ENCODE measurements around the gene MTCL1. TPM values are rescaled to one million over a fixed set of nuclear protein-coding genes. Genes with fewer than 3 reads are reported as not detected.
A peak's percentile ranks its signal among the peaks of the same experiment; 100 is the strongest.

MTCL1 gene
- total RNA-seq, 1 experiment from 2014 or later = 22.7 TPM

DNA sequence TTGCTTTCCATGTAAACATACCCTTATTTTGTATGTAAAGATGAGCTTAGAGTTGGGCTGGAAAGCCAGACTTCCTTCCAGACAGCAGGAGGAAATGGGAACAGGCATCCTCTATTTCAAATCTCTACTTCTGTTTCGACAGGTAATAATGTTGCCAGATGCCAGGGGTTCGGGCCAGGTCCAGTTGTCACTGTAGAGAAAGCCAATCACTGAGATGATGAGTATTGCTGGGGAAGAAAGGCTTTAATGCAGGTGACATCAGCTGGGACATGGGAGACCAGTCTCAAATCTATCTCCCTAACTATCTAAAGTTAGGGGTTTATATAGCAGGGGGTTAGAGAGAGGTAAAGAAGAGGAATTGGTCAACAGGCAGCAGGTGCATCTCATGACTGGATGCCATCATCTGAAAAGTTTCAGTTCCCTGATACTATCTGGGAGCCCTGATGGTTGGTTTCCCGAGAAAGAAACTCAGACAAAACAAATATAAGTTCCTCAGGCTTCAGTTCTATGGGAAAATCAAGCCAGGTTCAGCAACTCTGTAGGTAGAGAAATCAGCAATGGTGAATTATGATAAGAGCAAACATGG is 9.3 kb upstream of the MTCL1 start:
- no peak overlapping the region for H3K9ac ChIP-seq (ENCODE audit: low read length)
- POLR2A ChIA-PET = no interaction called here
- TF ChIP-seq, protein P1, sequence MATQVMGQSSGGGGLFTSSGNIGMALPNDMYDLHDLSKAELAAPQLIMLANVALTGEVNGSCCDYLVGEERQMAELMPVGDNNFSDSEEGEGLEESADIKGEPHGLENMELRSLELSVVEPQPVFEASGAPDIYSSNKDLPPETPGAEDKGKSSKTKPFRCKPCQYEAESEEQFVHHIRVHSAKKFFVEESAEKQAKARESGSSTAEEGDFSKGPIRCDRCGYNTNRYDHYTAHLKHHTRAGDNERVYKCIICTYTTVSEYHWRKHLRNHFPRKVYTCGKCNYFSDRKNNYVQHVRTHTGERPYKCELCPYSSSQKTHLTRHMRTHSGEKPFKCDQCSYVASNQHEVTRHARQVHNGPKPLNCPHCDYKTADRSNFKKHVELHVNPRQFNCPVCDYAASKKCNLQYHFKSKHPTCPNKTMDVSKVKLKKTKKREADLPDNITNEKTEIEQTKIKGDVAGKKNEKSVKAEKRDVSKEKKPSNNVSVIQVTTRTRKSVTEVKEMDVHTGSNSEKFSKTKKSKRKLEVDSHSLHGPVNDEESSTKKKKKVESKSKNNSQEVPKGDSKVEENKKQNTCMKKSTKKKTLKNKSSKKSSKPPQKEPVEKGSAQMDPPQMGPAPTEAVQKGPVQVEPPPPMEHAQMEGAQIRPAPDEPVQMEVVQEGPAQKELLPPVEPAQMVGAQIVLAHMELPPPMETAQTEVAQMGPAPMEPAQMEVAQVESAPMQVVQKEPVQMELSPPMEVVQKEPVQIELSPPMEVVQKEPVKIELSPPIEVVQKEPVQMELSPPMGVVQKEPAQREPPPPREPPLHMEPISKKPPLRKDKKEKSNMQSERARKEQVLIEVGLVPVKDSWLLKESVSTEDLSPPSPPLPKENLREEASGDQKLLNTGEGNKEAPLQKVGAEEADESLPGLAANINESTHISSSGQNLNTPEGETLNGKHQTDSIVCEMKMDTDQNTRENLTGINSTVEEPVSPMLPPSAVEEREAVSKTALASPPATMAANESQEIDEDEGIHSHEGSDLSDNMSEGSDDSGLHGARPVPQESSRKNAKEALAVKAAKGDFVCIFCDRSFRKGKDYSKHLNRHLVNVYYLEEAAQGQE (IDR thresholded peaks at IDR 0.05; ENCODE audit: low read depth) = no peak
- TF ChIP-seq EGR1 (IDR thresholded peaks at IDR 0.05; ENCODE audit: low read depth) (no peak), CBX3 (IDR thresholded peaks at IDR 0.05; ENCODE audit: low read depth) (no peak), POLR2A (IDR thresholded peaks at IDR 0.05; ENCODE audit: borderline replicate concordance, extremely low read depth, insufficient read depth, insufficient read length) (no peak), SRF (IDR thresholded peaks at IDR 0.05; ENCODE audit: low read depth) (no peak), JUND (IDR thresholded peaks at IDR 0.05) (no peak), EZH2 (IDR thresholded peaks at IDR 0.05) (no peak), CEBPB (IDR thresholded peaks at IDR 0.05; ENCODE audit: low read depth) (no peak), POLR2AphosphoS5 (IDR thresholded peaks at IDR 0.05; ENCODE audit: low read depth, low read length) (no peak), FOSL1 (IDR thresholded peaks at IDR 0.05; ENCODE audit: low read depth) (no peak), SP1 (IDR thresholded peaks at IDR 0.05; ENCODE audit: low read depth) (no peak), ZNF274 (IDR thresholded peaks at IDR 0.05; ENCODE audit: low read depth, low read length) (no peak), SIN3A (IDR thresholded peaks at IDR 0.05; ENCODE audit: low read depth) (no peak), YY1 (IDR thresholded peaks at IDR 0.05; ENCODE audit: extremely low read depth, insufficient replicate concordance, low read depth, low read length) (no peak), ZFX (IDR thresholded peaks at IDR 0.05) (no peak)
- TF ChIP-seq, protein P2, sequence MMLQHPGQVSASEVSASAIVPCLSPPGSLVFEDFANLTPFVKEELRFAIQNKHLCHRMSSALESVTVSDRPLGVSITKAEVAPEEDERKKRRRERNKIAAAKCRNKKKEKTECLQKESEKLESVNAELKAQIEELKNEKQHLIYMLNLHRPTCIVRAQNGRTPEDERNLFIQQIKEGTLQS (IDR thresholded peaks at IDR 0.05) = no peak
- TF ChIP-seq, protein P3, sequence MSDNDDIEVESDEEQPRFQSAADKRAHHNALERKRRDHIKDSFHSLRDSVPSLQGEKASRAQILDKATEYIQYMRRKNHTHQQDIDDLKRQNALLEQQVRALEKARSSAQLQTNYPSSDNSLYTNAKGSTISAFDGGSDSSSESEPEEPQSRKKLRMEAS (IDR thresholded peaks at IDR 0.05) = no peak
- TF ChIP-seq, protein P4, sequence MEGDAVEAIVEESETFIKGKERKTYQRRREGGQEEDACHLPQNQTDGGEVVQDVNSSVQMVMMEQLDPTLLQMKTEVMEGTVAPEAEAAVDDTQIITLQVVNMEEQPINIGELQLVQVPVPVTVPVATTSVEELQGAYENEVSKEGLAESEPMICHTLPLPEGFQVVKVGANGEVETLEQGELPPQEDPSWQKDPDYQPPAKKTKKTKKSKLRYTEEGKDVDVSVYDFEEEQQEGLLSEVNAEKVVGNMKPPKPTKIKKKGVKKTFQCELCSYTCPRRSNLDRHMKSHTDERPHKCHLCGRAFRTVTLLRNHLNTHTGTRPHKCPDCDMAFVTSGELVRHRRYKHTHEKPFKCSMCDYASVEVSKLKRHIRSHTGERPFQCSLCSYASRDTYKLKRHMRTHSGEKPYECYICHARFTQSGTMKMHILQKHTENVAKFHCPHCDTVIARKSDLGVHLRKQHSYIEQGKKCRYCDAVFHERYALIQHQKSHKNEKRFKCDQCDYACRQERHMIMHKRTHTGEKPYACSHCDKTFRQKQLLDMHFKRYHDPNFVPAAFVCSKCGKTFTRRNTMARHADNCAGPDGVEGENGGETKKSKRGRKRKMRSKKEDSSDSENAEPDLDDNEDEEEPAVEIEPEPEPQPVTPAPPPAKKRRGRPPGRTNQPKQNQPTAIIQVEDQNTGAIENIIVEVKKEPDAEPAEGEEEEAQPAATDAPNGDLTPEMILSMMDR (IDR thresholded peaks at IDR 0.05 in 2 of 3, conservative IDR thresholded peaks at IDR 0.05 in 1 of 3; ENCODE audit: borderline replicate concordance in 1 of 3, insufficient read depth in 1 of 3, low read depth in 2 of 3, low read length in 2 of 3) = no peak
- TF ChIP-seq, protein P5, sequence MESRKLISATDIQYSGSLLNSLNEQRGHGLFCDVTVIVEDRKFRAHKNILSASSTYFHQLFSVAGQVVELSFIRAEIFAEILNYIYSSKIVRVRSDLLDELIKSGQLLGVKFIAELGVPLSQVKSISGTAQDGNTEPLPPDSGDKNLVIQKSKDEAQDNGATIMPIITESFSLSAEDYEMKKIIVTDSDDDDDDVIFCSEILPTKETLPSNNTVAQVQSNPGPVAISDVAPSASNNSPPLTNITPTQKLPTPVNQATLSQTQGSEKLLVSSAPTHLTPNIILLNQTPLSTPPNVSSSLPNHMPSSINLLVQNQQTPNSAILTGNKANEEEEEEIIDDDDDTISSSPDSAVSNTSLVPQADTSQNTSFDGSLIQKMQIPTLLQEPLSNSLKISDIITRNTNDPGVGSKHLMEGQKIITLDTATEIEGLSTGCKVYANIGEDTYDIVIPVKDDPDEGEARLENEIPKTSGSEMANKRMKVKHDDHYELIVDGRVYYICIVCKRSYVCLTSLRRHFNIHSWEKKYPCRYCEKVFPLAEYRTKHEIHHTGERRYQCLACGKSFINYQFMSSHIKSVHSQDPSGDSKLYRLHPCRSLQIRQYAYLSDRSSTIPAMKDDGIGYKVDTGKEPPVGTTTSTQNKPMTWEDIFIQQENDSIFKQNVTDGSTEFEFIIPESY (IDR thresholded peaks at IDR 0.05; ENCODE audit: extremely low read depth, insufficient replicate concordance, low read length) = no peak
- no peaks in the 10 kb centered on the region for H3K79me2 ChIP-seq (ENCODE audit: insufficient read depth, low read length)
- no peaks in the 10 kb centered on the region for H3K9me3 ChIP-seq (ENCODE audit: control insufficient read depth in 1 of 2, insufficient read depth in 1 of 2, low read depth in 1 of 2, low read length in 2 of 2)
- no peak overlapping the region for H3K4me2 ChIP-seq (ENCODE audit: low read length)
- intact Hi-C loops (cut with micrococcal nuclease) = loop anchor here (1.0 to 10.0 kb wide), 3 partner anchors 99 to 361 kb away; no protein-coding TSS in a partner anchor
- ATAC-seq = no peak
- RAD21 ChIA-PET (ENCODE audit: low non-redundant PET in 1 of 2, low total read pairs in 2 of 2, uncharacterized antibody in 2 of 2, unreplicated experiment in 2 of 2) = no interaction called here
- no peak for DNase-seq (ENCODE audit: low read depth, low spot score)
- peaks cover under 1 to 2% of the 10 kb centered on the region in 2 experiments; a peak in 2 of 4 replicates for H3K4me1 ChIP-seq (ENCODE audit: control insufficient read depth in 1 of 2, insufficient read depth in 2 of 2, low read length in 2 of 2)
- H3K36me3 ChIP-seq (ENCODE audit: control insufficient read depth in 1 of 2, insufficient read depth in 2 of 2, low read length in 2 of 2) = no peaks in the 10 kb centered on the region
- H2AFZ ChIP-seq (ENCODE audit: low read depth, low read length, poor library complexity, severe bottlenecking) = peak overlapping the region; percentile 96
- H3K27me3 ChIP-seq (ENCODE audit: insufficient read depth, low read length) = no peaks in the 10 kb centered on the region
- CTCF ChIA-PET = interaction anchor here (1.0 to 2.3 kb wide), 8 partner anchors 9 to 292 kb away, joined by 3 to 21 read pairs (median 6); partner anchors contain the start of gene MTCL1
- no peak overlapping the region for H3K4me3 ChIP-seq (replicated peaks in 1 of 2; ENCODE audit: low read depth in 1 of 2, low read length in 2 of 2)
- no peaks in the 10 kb centered on the region for H3K9me2 ChIP-seq (ENCODE audit: insufficient read depth)
- no peak overlapping the region for H3K27ac ChIP-seq (ENCODE audit: low read depth, low read length)
- no peaks in the 10 kb centered on the region for H4K20me1 ChIP-seq (ENCODE audit: insufficient read depth)
- no TSS peak for BruUV-seq (replicated peaks)

Data from HCT116 (cell line).